Activated CD4-positive, alpha-beta memory T cell treated with anti-CD3 and anti-CD28 coated beads for 36 hours (primary cell): ENCODE measurements around the gene MEIKIN. TPM values are rescaled to one million over a fixed set of nuclear protein-coding genes. Genes with fewer than 3 reads are reported as not detected.
A peak's percentile ranks its signal among the peaks of the same experiment; 100 is the strongest.

Experiments used
- CTCF ChIA-PET: fragments of 350-600 bp; sonication (Branson Sonifier 250); formaldehyde crosslinking; loops from one replicate; lab custom pipeline; 2021; ENCODE audit warnings: antibody characterized with exemption, inconsistent platforms; lab: Charles Lee
- POLR2A ChIA-PET: fragments of 350-600 bp; sonication (Branson Sonifier 250); formaldehyde crosslinking; loops from one replicate; lab custom pipeline; 2021; ENCODE audit warnings: antibody characterized with exemption; lab: Charles Lee
- DNase-seq: peaks from one replicate; pipeline ENCODE4 v3.0.0-alpha.2; 2020
- H3K27ac Mint-ChIP-seq: one replicate; pipeline ENCODE4 v1.8.0; 2021; ENCODE audit warnings: mixed read lengths
- H3K27me3 Mint-ChIP-seq: one replicate; pipeline ENCODE4 v1.8.0; 2021; ENCODE audit warnings: mixed read lengths
- H3K36me3 Mint-ChIP-seq: one replicate; pipeline ENCODE4 v1.8.0; 2021; ENCODE audit warnings: mixed read lengths
- H3K4me1 Mint-ChIP-seq: one replicate; pipeline ENCODE4 v1.8.0; 2021; ENCODE audit warnings: low read depth, mixed read lengths
- H3K4me3 Mint-ChIP-seq: one replicate; pipeline ENCODE4 v1.8.0; 2021; ENCODE audit warnings: mild to moderate bottlenecking, mixed read lengths
- H3K9me3 Mint-ChIP-seq: one replicate; pipeline ENCODE4 v1.8.0; 2021; ENCODE audit warnings: mixed read lengths
- intact Hi-C: fragments of 100-400 bp; cut with micrococcal nuclease; formaldehyde crosslinking; loops from one replicate; pipeline ENCODE4 v1.15.1; 2023
- total RNA-seq, 2 experiments: library from RNA; stranded (reverse); gene quantifications; one replicate each; pipeline ENCODE4 v1.2.3, GENCODE V29; 2021

Gene MEIKIN
- total RNA-seq, 2 experiments from 2014 or later: 0.93 to 2.1 TPM

DNA sequence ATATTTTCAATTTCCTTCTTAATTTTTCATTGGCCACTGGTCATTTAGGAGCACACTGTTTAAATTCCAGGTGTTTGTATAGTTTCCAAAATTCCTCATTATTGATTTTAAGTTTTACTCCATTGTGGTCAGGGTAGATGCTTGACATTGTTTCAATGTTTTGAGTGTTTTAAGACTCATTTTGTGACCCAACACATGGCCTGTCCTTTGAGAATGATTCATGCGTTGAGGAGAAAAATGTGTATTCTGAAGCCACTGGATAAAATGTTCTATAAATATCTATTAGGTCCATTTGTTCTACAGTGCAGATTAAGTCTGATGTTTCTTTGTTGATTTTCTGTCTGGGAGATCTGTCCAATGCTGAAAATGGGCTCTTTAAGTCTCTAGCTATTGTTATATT, 124.2 kb downstream of the MEIKIN start:
- no peaks in the 10 kb centered on the region for H3K36me3 Mint-ChIP-seq
- POLR2A ChIA-PET: no interaction called here
- peaks cover 1% of the 10 kb centered on the region for H3K4me1 Mint-ChIP-seq
- H3K9me3 Mint-ChIP-seq: no peaks in the 10 kb centered on the region
- CTCF ChIA-PET: no interaction called here
- no peak for DNase-seq
- no peak overlapping the region for H3K4me3 Mint-ChIP-seq
- no peaks in the 10 kb centered on the region for H3K27me3 Mint-ChIP-seq
- no peak overlapping the region for H3K27ac Mint-ChIP-seq
- intact Hi-C loops: no loop called here

DNA sequence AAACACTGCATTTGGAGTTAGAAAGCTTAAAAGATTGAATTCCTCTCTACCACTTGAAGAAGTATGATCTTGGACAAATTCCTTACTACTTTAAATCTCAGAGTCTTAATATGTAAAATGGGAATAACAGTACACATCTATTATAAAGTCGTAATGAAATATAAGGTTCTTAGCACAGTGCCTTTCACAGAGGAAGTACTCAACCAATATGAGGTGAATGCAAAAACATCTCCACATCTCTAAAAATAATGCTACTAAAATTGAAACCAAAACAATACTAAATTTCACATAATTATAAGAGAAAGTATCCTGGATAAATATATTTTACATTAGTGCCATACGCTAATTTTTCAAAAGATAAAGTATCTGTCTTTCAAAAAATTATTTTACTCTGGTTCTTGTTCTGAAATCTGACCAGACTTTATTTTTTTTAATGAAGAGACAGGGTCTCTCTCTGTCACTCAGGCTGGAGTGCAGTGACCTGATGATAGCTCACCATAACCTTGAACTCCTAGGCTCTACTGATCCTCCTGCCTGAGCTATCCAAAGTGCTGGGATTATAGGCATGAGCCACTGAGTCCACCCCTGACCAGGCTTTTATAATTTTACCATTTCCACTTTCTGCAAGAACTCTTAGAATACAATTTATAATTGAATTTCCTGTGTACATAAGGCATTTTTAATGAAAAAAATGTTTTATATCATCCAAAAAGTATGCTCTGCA, 127.3 kb downstream of the MEIKIN start:
- H3K27me3 Mint-ChIP-seq: no peaks in the 10 kb centered on the region
- no peaks in the 10 kb centered on the region for H3K9me3 Mint-ChIP-seq
- CTCF ChIA-PET: no interaction called here
- POLR2A ChIA-PET: no interaction called here
- intact Hi-C loops: no loop called here
- H3K4me1 Mint-ChIP-seq: peaks cover 1% of the 10 kb centered on the region
- H3K4me3 Mint-ChIP-seq: no peak overlapping the region
- no peak for DNase-seq
- no peak overlapping the region for H3K27ac Mint-ChIP-seq
- no peaks in the 10 kb centered on the region for H3K36me3 Mint-ChIP-seq

DNA sequence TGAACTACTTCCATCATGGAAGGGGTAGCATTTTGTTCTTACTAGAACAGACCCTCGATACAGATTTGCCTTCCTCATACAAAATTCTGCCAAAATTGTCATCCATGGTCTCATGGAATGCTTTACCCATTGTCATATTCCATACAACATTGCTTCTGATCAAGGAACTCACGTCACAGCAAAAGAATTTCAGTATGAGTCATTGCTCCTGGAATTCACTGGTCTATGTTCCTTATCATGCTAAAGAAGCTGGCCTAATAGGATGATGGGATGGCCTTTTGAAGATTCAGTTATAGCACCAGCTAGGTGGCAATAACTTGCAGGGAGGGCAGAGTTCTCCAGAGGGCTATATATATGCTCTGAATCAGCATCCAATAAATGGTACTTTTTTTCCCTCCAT, 130.5 kb downstream of the MEIKIN start:
- CTCF ChIA-PET: no interaction called here
- Mint-ChIP-seq H3K36me3 (no peaks in the 10 kb centered on the region), H3K27ac (no peak overlapping the region), H3K4me1 (peaks cover 1% of the 10 kb centered on the region), H3K4me3 (no peak overlapping the region), H3K9me3 (no peaks in the 10 kb centered on the region), H3K27me3 (no peaks in the 10 kb centered on the region)
- intact Hi-C loops: loop anchor here (2.0 kb wide), 1 partner anchor 34 kb away; no protein-coding TSS in a partner anchor
- POLR2A ChIA-PET: no interaction called here
- no peak for DNase-seq

DNA sequence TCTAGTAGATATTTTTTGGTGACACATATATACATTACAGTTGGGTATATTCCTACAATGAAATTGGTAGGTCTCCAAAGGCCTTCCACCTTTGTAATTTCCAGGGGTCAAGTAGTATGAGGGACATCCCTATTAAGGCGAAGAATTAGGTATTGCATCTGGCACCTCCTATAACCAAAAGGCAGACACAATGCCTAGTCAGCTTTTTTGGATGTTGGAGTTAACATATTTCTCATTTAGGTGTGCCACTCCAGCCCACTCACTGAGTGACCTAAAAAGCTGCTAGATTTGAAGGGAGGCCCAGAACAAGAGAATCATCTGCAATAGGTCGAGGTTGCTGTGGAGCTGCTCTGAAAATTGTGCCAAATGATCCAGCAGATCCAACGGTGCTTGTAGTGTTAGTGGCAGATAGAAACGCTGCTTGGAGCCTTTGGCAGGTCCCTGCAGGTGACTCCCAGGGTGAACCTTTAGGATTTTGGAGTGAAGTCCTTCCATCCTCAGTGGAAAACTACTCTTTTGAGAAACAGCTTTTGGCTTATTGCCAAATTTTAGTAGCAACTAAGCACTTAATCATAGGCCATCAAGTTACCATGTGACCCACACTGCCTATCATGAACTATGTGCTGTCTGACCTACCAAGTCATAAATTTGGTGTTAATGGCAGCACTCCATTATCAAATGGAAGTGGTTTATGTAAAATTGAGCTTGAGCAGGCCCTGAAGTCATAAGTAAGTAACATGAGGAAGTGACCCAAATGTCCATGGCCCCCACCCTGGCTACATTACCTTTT, 132.9 kb downstream of the MEIKIN start:
- POLR2A ChIA-PET: no interaction called here
- CTCF ChIA-PET: interaction anchor here (1.0 to 2.0 kb wide), 4 partner anchors 15 to 250 kb away, joined by 3 to 7 read pairs (median 4); no protein-coding TSS in a partner anchor
- no peaks in the 10 kb centered on the region for H3K4me1 Mint-ChIP-seq
- no peaks in the 10 kb centered on the region for H3K27me3 Mint-ChIP-seq
- DNase-seq: no peak
- H3K9me3 Mint-ChIP-seq: no peaks in the 10 kb centered on the region
- no peak overlapping the region for H3K4me3 Mint-ChIP-seq
- H3K27ac Mint-ChIP-seq: no peak overlapping the region
- intact Hi-C loops: no loop called here
- H3K36me3 Mint-ChIP-seq: no peaks in the 10 kb centered on the region

DNA sequence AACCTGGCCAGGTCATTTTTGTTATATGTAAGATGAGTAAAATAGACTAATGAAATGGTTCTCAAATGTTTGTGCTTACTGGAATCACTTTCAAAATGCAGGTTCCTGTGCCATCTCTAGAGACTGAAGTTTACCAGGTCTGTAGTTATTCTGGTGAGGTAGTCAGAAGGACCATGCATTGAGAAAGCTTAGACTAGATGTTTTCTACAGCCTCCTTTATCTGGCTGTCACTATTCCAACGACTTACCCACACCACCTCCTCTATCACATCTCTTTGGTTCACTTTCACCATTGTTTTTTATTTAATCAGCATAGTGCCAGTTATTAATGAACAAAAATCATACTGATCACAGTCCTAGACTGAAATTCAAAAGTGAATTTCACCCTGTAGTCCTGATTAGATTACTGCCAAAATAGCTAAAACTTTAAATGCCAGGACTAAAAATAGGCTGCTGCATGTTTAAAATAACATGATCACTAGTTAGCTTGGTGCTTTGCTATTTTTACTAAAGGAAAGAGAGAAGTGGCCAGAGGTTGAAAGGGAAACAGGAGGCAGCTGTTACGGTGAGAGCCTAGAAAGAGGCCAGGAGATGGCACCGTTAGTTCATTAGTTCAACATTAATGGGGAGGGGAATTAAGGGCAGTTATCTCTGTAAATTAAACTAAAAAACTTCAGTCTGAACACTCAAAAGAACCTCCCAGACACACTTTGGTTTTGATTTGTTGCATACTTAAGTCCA, 134.8 kb downstream of the MEIKIN start:
- DNase-seq: no peak
- Mint-ChIP-seq H3K27ac (no peak overlapping the region), H3K9me3 (no peaks in the 10 kb centered on the region), H3K36me3 (no peaks in the 10 kb centered on the region), H3K4me3 (no peak overlapping the region), H3K4me1 (no peaks in the 10 kb centered on the region), H3K27me3 (no peaks in the 10 kb centered on the region)
- intact Hi-C loops: loop anchor here (1.0 kb wide), 2 partner anchors 197 to 253 kb away; no protein-coding TSS in a partner anchor
- ChIA-PET POLR2A (no interaction called here), CTCF (interaction anchor here (0.9 to 2.2 kb wide), 8 partner anchors 35 to 254 kb away, joined by 3 to 24 read pairs (median 4); no protein-coding TSS in a partner anchor)

DNA sequence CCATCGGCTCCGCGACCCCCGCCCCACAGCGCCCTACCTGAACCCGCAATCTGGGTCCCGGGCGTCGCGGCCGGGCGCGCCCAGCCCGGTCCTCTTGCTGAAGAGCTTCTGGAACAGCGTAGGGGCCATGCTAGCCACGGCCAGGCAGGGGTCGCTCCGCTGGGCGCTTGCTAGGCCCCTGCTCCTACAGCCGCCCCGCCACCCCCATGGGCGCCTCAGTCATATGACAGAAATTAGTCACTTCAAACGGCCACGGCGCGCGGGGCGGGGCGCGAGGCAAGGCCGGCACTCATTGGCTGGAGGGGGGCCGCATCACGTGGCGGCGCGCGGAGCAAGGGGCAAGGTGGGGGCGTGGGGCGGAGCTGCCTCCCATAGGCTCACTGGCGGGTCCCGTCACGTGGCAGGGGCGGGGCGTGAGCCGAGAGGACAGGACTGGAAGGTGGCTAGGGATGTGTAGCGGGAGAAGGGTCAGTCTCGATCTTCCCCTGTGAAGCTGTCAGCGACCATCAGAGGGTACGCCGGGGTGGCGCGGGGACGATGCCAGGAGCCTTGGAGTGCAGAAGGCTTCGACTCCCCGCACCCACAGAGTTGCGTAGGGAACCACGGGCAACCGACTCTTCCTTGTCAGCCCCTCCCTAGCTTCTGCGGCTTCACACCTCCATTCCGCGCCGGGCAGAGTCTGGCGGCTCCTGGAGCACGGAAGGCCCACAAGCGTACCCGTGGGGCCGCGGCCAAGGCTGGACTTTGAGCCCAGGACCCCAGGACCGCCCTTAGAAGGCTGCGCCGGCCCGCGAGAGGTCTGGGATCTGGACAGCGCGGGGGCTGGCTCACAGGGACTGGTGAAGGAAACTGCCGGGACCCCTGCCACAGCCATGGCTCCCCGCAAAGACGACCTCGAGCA, 148.4 kb downstream of the MEIKIN start, which contains the start of gene FNIP1:
FNIP1 (minus strand) TSS at position 225 of the 901 bp plus-strand sequence; CDS start at position 129, 96 bp downstream.
- no peaks in the 10 kb centered on the region for H3K9me3 Mint-ChIP-seq
- DNase-seq: peak; percentile 99
- H3K27ac Mint-ChIP-seq: peak within 1 kb of the TSS; percentile 84
- ChIA-PET POLR2A (interaction anchor here (0.7 to 1.3 kb wide), 5 partner anchors 159 to 222 kb away, joined by 3 to 4 read pairs (median 3); no protein-coding TSS in a partner anchor), CTCF (interaction anchor here (0.7 to 2.8 kb wide), 6 partner anchors 15 to 374 kb away, joined by 3 to 9 read pairs (median 3); no protein-coding TSS in a partner anchor)
- no peaks in the 10 kb centered on the region for H3K27me3 Mint-ChIP-seq
- H3K4me1 Mint-ChIP-seq: peaks cover 33% of the 10 kb centered on the region
- peaks cover 6% of the 10 kb centered on the region for H3K36me3 Mint-ChIP-seq
- intact Hi-C loops: loop anchor here (1.0 to 5.0 kb wide), 7 partner anchors 50 to 265 kb away; partner anchors contain the start of genes IL3 and RAPGEF6
- peak within 1 kb of the TSS; percentile 97 for H3K4me3 Mint-ChIP-seq

DNA sequence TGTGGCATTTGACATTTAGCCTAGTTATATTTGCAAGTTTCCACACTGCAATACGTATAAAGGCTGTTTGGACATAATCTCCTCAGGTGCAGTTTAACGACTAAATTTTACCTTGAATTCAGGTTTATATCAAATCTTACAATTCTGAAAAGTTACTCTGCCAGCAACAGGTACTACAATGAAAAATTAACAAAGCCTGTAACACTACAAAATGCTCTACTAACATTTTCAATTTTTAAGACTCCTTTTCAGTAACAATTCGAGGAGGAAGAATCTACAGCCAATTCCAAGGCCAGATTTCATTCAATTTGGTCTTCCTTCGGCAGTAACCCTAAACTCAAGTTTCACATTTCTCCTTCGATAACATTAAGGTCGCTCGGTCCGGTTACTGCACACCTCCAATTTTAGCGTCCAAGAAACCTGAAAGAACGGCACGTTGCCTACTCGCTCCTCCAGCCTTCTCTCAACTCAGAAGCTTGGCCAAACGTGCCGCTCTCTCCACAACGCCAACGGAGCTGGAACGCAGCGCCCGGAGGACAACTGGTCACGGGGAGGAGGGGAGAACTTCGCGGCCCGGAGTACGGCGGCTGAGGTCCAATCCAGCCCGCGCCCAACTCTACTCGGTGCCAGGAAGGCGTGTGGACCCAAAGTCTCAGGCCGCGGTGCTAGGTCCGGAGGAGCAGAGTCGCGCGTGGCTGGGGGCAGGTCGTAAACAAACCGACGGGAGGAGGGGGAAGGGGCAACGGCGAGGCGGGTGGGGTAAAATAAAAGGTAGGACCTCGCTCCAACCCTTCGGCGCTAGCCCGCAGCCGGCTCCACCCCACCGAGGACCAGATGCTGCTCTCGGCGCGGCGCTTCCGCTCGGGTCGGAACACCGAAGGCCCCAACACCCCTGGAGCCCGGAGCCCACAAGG, 149.3 kb downstream of the MEIKIN start:
- peaks cover 6% of the 10 kb centered on the region for H3K36me3 Mint-ChIP-seq
- DNase-seq: peak; percentile 51
- ChIA-PET POLR2A (interaction anchor here (0.9 to 1.3 kb wide), 4 partner anchors 159 to 223 kb away, joined by 3 to 4 read pairs (median 3); no protein-coding TSS in a partner anchor), CTCF (interaction anchor here (0.7 to 2.8 kb wide), 4 partner anchors 160 to 373 kb away, joined by 3 to 9 read pairs (median 4); no protein-coding TSS in a partner anchor)
- peak overlapping the region; percentile 84 for H3K27ac Mint-ChIP-seq
- peaks cover 33% of the 10 kb centered on the region for H3K4me1 Mint-ChIP-seq
- intact Hi-C loops: loop anchor here (5.0 kb wide), 3 partner anchors 211 to 266 kb away; partner anchors contain the start of gene IL3
- H3K9me3 Mint-ChIP-seq: no peaks in the 10 kb centered on the region
- H3K4me3 Mint-ChIP-seq: peak overlapping the region; percentile 97
- no peaks in the 10 kb centered on the region for H3K27me3 Mint-ChIP-seq

DNA sequence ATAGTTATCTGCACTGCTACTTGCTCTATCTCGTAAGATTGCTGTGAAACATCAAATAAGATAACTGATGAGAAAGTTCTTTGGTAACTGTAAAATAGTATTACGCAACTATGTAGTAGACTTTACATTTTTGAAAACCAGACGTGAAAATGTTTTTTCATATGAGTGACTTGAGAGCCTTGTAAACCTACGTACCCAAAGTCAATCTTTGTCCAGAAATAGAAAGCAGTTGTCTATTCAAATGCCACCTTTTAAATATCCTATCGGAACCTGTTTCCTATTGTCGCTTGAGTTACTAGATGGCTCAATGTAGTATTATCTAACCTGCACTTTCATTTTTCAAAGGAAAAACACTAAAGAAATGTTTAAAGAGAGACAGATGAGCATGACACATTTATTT, 150.2 kb downstream of the MEIKIN start:
- Mint-ChIP-seq H3K27ac (no peak overlapping the region), H3K27me3 (no peaks in the 10 kb centered on the region), H3K9me3 (no peaks in the 10 kb centered on the region), H3K4me1 (peaks cover 37% of the 10 kb centered on the region), H3K4me3 (peak overlapping the region; percentile 73), H3K36me3 (peaks cover 6% of the 10 kb centered on the region)
- no peak for DNase-seq
- POLR2A ChIA-PET: no interaction called here
- intact Hi-C loops: loop anchor here (5.0 kb wide), 3 partner anchors 212 to 267 kb away; partner anchors contain the start of gene IL3
- CTCF ChIA-PET: no interaction called here

DNA sequence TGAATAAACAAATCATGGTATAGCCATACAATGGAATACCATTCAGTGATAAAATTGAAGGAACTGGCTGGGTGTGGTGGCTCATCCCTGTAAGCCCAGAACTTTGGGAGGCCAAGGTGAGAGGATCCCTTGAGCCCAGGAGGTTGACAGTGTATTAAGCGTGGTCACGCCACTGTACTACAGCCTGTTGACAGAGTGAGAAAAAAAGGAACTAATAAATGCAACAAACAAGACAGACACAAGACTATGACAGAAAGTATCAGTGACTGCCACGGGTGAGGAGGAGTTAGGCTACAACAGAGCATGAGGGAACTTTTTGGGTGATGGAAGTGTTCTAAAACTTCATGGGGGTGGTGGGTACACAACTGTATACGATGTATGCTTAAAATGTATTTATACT, 150.9 kb downstream of the MEIKIN start:
- POLR2A ChIA-PET: no interaction called here
- Mint-ChIP-seq H3K9me3 (no peaks in the 10 kb centered on the region), H3K27ac (no peak overlapping the region), H3K36me3 (peaks cover 6% of the 10 kb centered on the region), H3K4me3 (peak overlapping the region; percentile 13), H3K4me1 (peaks cover 40% of the 10 kb centered on the region), H3K27me3 (no peaks in the 10 kb centered on the region)
- intact Hi-C loops: no loop called here
- DNase-seq: no peak
- CTCF ChIA-PET: no interaction called here

DNA sequence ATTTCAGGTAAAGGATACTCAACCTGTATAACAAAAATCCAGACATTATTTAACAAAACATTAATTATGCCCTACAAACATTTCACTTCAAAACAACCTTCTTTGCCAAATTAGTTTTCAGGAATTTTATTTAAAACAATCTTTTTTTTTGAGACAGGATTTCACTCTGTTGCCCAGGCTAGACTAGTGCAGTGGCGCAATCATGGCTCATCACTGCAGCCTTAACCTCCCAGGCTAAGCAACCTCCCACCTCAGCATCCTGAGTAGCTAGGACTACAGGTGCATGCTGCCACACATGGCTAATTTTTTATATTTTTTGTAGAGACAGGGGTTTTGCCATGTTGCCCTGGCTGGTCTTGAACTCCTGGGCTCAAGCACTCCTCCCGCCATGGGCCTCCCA, 152.6 kb downstream of the MEIKIN start:
- Mint-ChIP-seq H3K27me3 (no peaks in the 10 kb centered on the region), H3K4me3 (no peak overlapping the region), H3K36me3 (peaks cover 6% of the 10 kb centered on the region), H3K4me1 (peaks cover 42% of the 10 kb centered on the region), H3K27ac (no peak overlapping the region), H3K9me3 (no peaks in the 10 kb centered on the region)
- intact Hi-C loops: no loop called here
- ChIA-PET CTCF (no interaction called here), POLR2A (no interaction called here)
- no peak for DNase-seq
